Endodermal cell (in vitro differentiated cells): Measurements from ENCODE around the gene CD8A. TPM values are rescaled to one million over a fixed set of nuclear protein-coding genes. Genes with fewer than 3 reads are reported as not detected.

Source experiments
- DNase-seq: peaks from one replicate; pipeline ENCODE4 v3.0.0-alpha.2; 2017
- H3K27ac ChIP-seq: 2 replicates; pipeline ENCODE4 v1.5.1; 2013; ENCODE audit warnings: mild to moderate bottlenecking, low read depth, low read length, moderate library complexity
- H3K27me3 ChIP-seq: 2 replicates; pipeline ENCODE4 v1.6.1; 2013; ENCODE audit warnings: mild to moderate bottlenecking, low read length, moderate library complexity; ENCODE audit not compliant: insufficient read depth, control insufficient read depth, poor library complexity, severe bottlenecking
- H3K36me3 ChIP-seq: 2 replicates; pipeline ENCODE4 v1.7.0; 2013; ENCODE audit warnings: mild to moderate bottlenecking, low read length, moderate library complexity; ENCODE audit not compliant: control insufficient read depth, insufficient read depth
- H3K4me1 ChIP-seq: one replicate; pipeline ENCODE4 v1.7.0; 2013; ENCODE audit warnings: low read length; ENCODE audit not compliant: control insufficient read depth, insufficient read depth
- H3K4me3 ChIP-seq: 2 replicates; pipeline ENCODE4 v1.5.1; 2013; ENCODE audit warnings: mild to moderate bottlenecking, low read length, moderate library complexity
- H3K9ac ChIP-seq: 2 replicates; pipeline ENCODE4 v1.6.1; 2013; ENCODE audit warnings: mild to moderate bottlenecking, low read length, moderate library complexity; ENCODE audit not compliant: poor library complexity, severe bottlenecking; ENCODE audit errors: extremely low read depth
- H3K9me3 ChIP-seq: 2 replicates; pipeline ENCODE4 v1.6.1; 2013; ENCODE audit warnings: mild to moderate bottlenecking, low read length, moderate library complexity; ENCODE audit not compliant: control insufficient read depth
- H3K27ac Mint-ChIP-seq: 2 replicates; pipeline ENCODE4 v1.8.0; 2020; ENCODE audit warnings: mixed read lengths
- H3K27me3 Mint-ChIP-seq: 2 replicates; pipeline ENCODE4 v1.8.0; 2021; ENCODE audit warnings: mild to moderate bottlenecking, mixed read lengths; ENCODE audit not compliant: insufficient read depth
- H3K36me3 Mint-ChIP-seq: 2 replicates; pipeline ENCODE4 v1.8.0; 2020; ENCODE audit warnings: low read depth, mixed read lengths
- H3K4me1 Mint-ChIP-seq: 2 replicates; pipeline ENCODE4 v1.8.0; 2020; ENCODE audit warnings: mixed read lengths
- H3K4me3 Mint-ChIP-seq: 2 replicates; pipeline ENCODE4 v1.8.0; 2020; ENCODE audit warnings: mild to moderate bottlenecking, moderate library complexity, mixed read lengths
- H3K9me3 Mint-ChIP-seq: 2 replicates; pipeline ENCODE4 v1.8.0; 2020; ENCODE audit warnings: mild to moderate bottlenecking, mixed read lengths
- WGBS, 2 experiments: methylation state at CpG; one replicate each; pipeline versions ENCODE4 v1.1.5 to v1.1.7; 2013; ENCODE audit warnings: missing lambda C conversion rate in 2 of 2, mixed read lengths in 1 of 2; ENCODE audit not compliant: insufficient coverage in 1 of 2, insufficient read length in 1 of 2; 5-methylcytosine and 5-hydroxymethylcytosine counted together
- total RNA-seq, 2 donors: library from RNA; stranded (reverse); fragmentation: NEBNext Ultra II Directional in 1 of 2; extraction: Animal tissue kit (Norgen Biotek cat#: 25700) in 1 of 2; gene quantifications; 2 replicates in 1 of 2; 3 replicates in 1 of 2; pipeline ENCODE4 v1.2.1, GENCODE V29; 2021
- TF ChIP-seq, protein P1 (sequence below): fragments of 200-600 bp; sonication (generic); conservative IDR thresholded peaks from 2 replicates; pipeline ENCODE4 v1.5.0; 2021; ENCODE audit warnings: antibody characterized with exemption, mild to moderate bottlenecking

CD8A gene
- total RNA-seq, 2 donors from 2014 or later, result 0.18 TPM; not detected in 1

DNA sequence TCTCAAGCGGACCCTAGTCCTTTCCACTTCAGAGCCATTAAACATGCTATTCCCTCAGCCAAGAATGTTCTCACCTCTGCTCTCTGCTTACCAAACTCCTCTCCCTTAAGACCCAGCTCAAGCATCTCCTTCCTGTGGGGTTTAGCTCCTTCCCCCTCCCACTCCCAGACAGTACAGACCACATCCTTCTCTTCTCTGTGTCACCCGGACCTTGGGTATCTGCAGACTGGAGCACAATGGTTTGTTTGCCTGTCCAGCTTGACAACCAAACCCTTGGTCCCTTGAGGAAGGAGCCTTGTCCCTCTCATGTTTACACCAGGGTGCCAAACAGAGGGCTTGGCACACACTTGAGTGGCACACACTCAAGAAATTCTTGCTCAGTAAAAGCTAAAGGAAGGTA is 4.1 kb upstream of the CD8A start:
- peaks cover 68% of the 10 kb centered on the region for H3K27me3 Mint-ChIP-seq
- H3K27ac Mint-ChIP-seq, result no peak overlapping the region

DNA sequence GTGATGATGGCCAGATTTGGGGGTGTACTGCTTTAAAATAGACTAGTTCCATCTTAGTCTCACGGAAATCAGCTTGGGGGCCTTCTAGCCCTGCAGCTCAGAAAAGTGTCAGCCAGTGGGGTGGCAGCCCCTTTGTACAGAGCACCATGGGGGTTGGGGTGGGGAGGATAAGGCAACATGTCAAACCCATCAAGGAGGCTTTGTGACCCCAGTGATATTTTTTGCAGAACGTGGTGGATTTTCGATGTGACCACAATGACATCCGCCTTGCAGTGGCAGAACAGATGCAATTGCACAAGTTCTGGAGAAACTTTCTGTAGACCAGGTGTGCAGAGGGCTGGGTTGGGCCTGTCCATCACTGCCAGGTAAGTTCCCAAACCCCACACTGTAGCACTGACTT is 3.0 kb upstream of the CD8A start:
- Histone ChIP-seq H3K4me1 (no peaks in the 10 kb centered on the region), H3K4me3 (no peak overlapping the region), H3K27ac (no peak overlapping the region), H3K36me3 (no peaks in the 10 kb centered on the region), H3K9ac (no peak overlapping the region), H3K9me3 (peaks cover 24% of the 10 kb centered on the region), H3K27me3 (peaks cover 68% of the 10 kb centered on the region)
- 92 to 100% methylated on average over 4 of the region's 4 CpGs for WGBS, 2 experiments
- DNase-seq, result no peak
- H3K27ac Mint-ChIP-seq, result no peak overlapping the region
- TF ChIP-seq, protein P1, sequence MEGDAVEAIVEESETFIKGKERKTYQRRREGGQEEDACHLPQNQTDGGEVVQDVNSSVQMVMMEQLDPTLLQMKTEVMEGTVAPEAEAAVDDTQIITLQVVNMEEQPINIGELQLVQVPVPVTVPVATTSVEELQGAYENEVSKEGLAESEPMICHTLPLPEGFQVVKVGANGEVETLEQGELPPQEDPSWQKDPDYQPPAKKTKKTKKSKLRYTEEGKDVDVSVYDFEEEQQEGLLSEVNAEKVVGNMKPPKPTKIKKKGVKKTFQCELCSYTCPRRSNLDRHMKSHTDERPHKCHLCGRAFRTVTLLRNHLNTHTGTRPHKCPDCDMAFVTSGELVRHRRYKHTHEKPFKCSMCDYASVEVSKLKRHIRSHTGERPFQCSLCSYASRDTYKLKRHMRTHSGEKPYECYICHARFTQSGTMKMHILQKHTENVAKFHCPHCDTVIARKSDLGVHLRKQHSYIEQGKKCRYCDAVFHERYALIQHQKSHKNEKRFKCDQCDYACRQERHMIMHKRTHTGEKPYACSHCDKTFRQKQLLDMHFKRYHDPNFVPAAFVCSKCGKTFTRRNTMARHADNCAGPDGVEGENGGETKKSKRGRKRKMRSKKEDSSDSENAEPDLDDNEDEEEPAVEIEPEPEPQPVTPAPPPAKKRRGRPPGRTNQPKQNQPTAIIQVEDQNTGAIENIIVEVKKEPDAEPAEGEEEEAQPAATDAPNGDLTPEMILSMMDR, result no peak
- H3K27me3 Mint-ChIP-seq, result peaks cover 79% of the 10 kb centered on the region
- peaks cover 7% of the 10 kb centered on the region for H3K4me1 Mint-ChIP-seq
- peaks cover 30% of the 10 kb centered on the region for H3K9me3 Mint-ChIP-seq
- no peak overlapping the region for H3K4me3 Mint-ChIP-seq
- H3K36me3 Mint-ChIP-seq, result no peaks in the 10 kb centered on the region

More for the DNA sequence above, 4.1 kb upstream of the CD8A start:
- WGBS, 2 experiments, result 95 to 100% methylated on average over 1 to 2 of the region's 2 CpGs
- peaks cover 24% of the 10 kb centered on the region for H3K9me3 ChIP-seq
- no peak for DNase-seq
- H3K36me3 ChIP-seq, result no peaks in the 10 kb centered on the region
- H3K9ac ChIP-seq, result no peak overlapping the region
- H3K4me1 ChIP-seq, result no peaks in the 10 kb centered on the region
- H3K4me1 Mint-ChIP-seq, result peaks cover 7% of the 10 kb centered on the region
- no peak overlapping the region for H3K4me3 Mint-ChIP-seq
- H3K9me3 Mint-ChIP-seq, result peaks cover 29% of the 10 kb centered on the region
- H3K4me3 ChIP-seq, result no peak overlapping the region
- TF ChIP-seq, protein P1, result no peak
- no peak overlapping the region for H3K27ac ChIP-seq
- H3K27me3 ChIP-seq, result peaks cover 57% of the 10 kb centered on the region
- no peaks in the 10 kb centered on the region for H3K36me3 Mint-ChIP-seq

DNA sequence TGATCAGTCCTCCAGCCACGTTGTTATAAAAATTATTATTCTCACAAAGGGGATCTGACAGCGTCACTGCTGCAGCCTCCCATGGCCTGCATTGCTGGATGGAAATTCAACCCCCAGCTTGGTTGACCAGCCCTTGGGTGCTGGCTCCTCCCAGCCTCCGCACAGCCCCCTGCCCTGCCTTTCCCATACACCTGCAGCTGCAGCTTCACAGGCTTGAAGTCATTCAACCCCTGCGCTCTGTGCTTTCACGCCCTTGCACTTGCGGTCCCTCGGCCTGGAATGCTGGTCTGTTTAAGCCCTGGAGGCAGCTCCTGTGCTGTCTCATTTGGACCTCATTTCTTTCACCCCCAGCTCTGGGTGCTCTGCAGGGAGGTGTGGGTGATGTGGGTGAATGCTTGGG is 860 bp upstream of the CD8A start:
- Mint-ChIP-seq H3K9me3 (peaks cover 20% of the 10 kb centered on the region), H3K4me1 (peaks cover 7% of the 10 kb centered on the region), H3K27ac (no peak overlapping the region), H3K4me3 (peak overlapping the region; percentile 37), H3K36me3 (no peaks in the 10 kb centered on the region), H3K27me3 (peaks cover 90% of the 10 kb centered on the region)
- 29 to 45% methylated on average over 2 to 7 of the region's 7 CpGs for WGBS, 2 experiments
- Histone ChIP-seq H3K9me3 (peaks cover 10% of the 10 kb centered on the region), H3K27ac (no peak overlapping the region), H3K4me1 (no peaks in the 10 kb centered on the region), H3K36me3 (no peaks in the 10 kb centered on the region), H3K9ac (no peak overlapping the region), H3K4me3 (peak overlapping the region; percentile 56), H3K27me3 (peaks cover 86% of the 10 kb centered on the region)
- peak; percentile 59 for DNase-seq
- TF ChIP-seq, protein P1, result no peak
